Loucy (cell line): Measurements from ENCODE around the gene GPR156.
"Not testable (repeated sequence)": the region's sequence is repeated elsewhere in the genome, so short reads cannot be mapped to it uniquely, and the experiment has no call there.

Source experiments
- H2AFZ ChIP-seq: fragments of 200-600 bp; sonication (generic); 2 replicates; pipeline ENCODE4 v1.6.0; 2016; ENCODE audit warnings: antibody characterized with exemption, mild to moderate bottlenecking, low read length, moderate library complexity
- H3F3A ChIP-seq: fragments of 200-600 bp; 2 replicates; pipeline ENCODE4 v1.6.0; 2016; ENCODE audit warnings: antibody characterized with exemption, low read depth, mild to moderate bottlenecking
- H3K27me3 ChIP-seq: fragments of 200-600 bp; sonication (generic); 2 replicates; pipeline ENCODE4 v1.6.1; 2014; ENCODE audit warnings: low read length, mild to moderate bottlenecking; ENCODE audit not compliant: insufficient read depth, poor library complexity, severe bottlenecking
- H3K36me3 ChIP-seq: fragments of 200-600 bp; sonication (generic); 2 replicates; pipeline ENCODE4 v1.6.1; 2016; ENCODE audit warnings: low read length; ENCODE audit not compliant: insufficient read depth
- H3K4me1 ChIP-seq: fragments of 200-600 bp; sonication (generic); 2 replicates; pipeline ENCODE4 v1.5.1; 2014; ENCODE audit warnings: low read length, mild to moderate bottlenecking; ENCODE audit not compliant: insufficient read depth, poor library complexity, severe bottlenecking
- H3K4me2 ChIP-seq: fragments of 200-600 bp; sonication (generic); 2 replicates; pipeline ENCODE4 v1.6.0; 2014; ENCODE audit warnings: antibody characterized with exemption, low read length, low read depth, mild to moderate bottlenecking; ENCODE audit not compliant: poor library complexity, severe bottlenecking
- H3K4me3 ChIP-seq: fragments of 200-600 bp; sonication (generic); 2 replicates; pipeline ENCODE4 v1.5.1; 2014; ENCODE audit warnings: low read length, mild to moderate bottlenecking, mixed read lengths; ENCODE audit not compliant: poor library complexity, severe bottlenecking
- H3K79me2 ChIP-seq: fragments of 200-600 bp; sonication (generic); 2 replicates; pipeline ENCODE4 v1.6.1; 2014; ENCODE audit warnings: low read length; ENCODE audit not compliant: insufficient read depth
- H3K9ac ChIP-seq: fragments of 200-600 bp; sonication (generic); 2 replicates; pipeline ENCODE4 v1.6.0; 2014; ENCODE audit warnings: mild to moderate bottlenecking, low read depth, low read length, moderate library complexity; ENCODE audit not compliant: poor library complexity, severe bottlenecking
- H3K9me2 ChIP-seq: fragments of 200-600 bp; sonication (generic); replicated peaks from 2 replicates; pipeline ENCODE4 v1.6.1; 2016; ENCODE audit warnings: low read depth, low read length, mixed read lengths
- H3K9me3 ChIP-seq: fragments of 200-600 bp; sonication (generic); 2 replicates; pipeline ENCODE4 v1.6.1; 2014; ENCODE audit warnings: mild to moderate bottlenecking, antibody characterized with exemption, low read length, low read depth; ENCODE audit not compliant: insufficient read depth
- H4K20me1 ChIP-seq: fragments of 200-600 bp; sonication (generic); 2 replicates; pipeline ENCODE4 v1.6.0; 2014; ENCODE audit warnings: antibody characterized with exemption, low read length, mild to moderate bottlenecking; ENCODE audit not compliant: insufficient read depth, poor library complexity, severe bottlenecking
- CTCF ChIP-seq: fragments of 200-600 bp; sonication (generic); conservative IDR thresholded peaks from 2 replicates; pipeline ENCODE4 v1.5.1; 2014; ENCODE audit warnings: mild to moderate bottlenecking, antibody characterized with exemption, low read length
- EZH2phosphoT487 ChIP-seq: fragments of 200-600 bp; IDR thresholded peaks from 2 replicates; pipeline ENCODE4 v1.6.1; 2018; ENCODE audit warnings: antibody characterized with exemption, mild to moderate bottlenecking, moderate library complexity, borderline replicate concordance

Gene GPR156

GRCh38 chr3:120326784-120327183, 41.8 kb upstream of the GPR156 start:
- H3F3A ChIP-seq, result no peaks in the 10 kb centered on the region

GRCh38 chr3:120324190-120324589, 39.2 kb upstream of the GPR156 start:
- TF ChIP-seq CTCF (no peak), EZH2phosphoT487 (no peak)
- Histone ChIP-seq H3K36me3 (peaks cover 32% of the 10 kb centered on the region), H3K79me2 (no peaks in the 10 kb centered on the region), H3K9ac (no peak overlapping the region), H3K9me3 (no peaks in the 10 kb centered on the region), H3F3A (no peaks in the 10 kb centered on the region), H3K4me3 (no peak overlapping the region), H3K4me1 (no peaks in the 10 kb centered on the region), H3K4me2 (no peak overlapping the region), H3K27me3 (no peaks in the 10 kb centered on the region), H3K9me2 (no peaks in the 10 kb centered on the region), H2AFZ (no peak overlapping the region), H4K20me1 (no peaks in the 10 kb centered on the region)

More at GRCh38 chr3:120326784-120327183, 41.8 kb upstream of the GPR156 start:
- no peaks in the 10 kb centered on the region for H3K79me2 ChIP-seq
- H3K9me3 ChIP-seq, result no peaks in the 10 kb centered on the region
- no peak overlapping the region for H3K4me2 ChIP-seq
- H2AFZ ChIP-seq, result no peak overlapping the region
- H3K4me1 ChIP-seq, result no peaks in the 10 kb centered on the region
- H3K9me2 ChIP-seq, result no peaks in the 10 kb centered on the region
- no peak overlapping the region for H3K9ac ChIP-seq
- TF ChIP-seq CTCF (no peak), EZH2phosphoT487 (no peak)
- H3K27me3 ChIP-seq, result no peaks in the 10 kb centered on the region
- H3K4me3 ChIP-seq, result no peak overlapping the region
- H3K36me3 ChIP-seq, result peaks cover 56% of the 10 kb centered on the region
- H4K20me1 ChIP-seq, result no peaks in the 10 kb centered on the region

- H3K9me2 ChIP-seq, H3F3A ChIP-seq, H3K4me2 ChIP-seq, H3K4me3 ChIP-seq, H3K79me2 ChIP-seq, H3K4me1 ChIP-seq, H2AFZ ChIP-seq, H4K20me1 ChIP-seq, H3K9ac ChIP-seq, H3K9me3 ChIP-seq, H3K27me3 ChIP-seq: not testable (repeated sequence)
- peaks cover 29% of the 10 kb centered on the region for H3K36me3 ChIP-seq
These were observed 38.7 kb upstream of the GPR156 start for GRCh38 chr3:120323761-120324160.

GRCh38 chr3:120311863-120312794, 27.1 kb upstream of the GPR156 start:
- H2AFZ ChIP-seq, result no peak overlapping the region
- H3K4me3 ChIP-seq, result no peak overlapping the region
- H3K79me2 ChIP-seq, result no peaks in the 10 kb centered on the region
- H3K9me3 ChIP-seq, result 0 out of 2 replicates have a peak, but pooled peaks cover 8% of the 10 kb centered on the region
- no peaks in the 10 kb centered on the region for H3K27me3 ChIP-seq
- TF ChIP-seq CTCF (no peak), EZH2phosphoT487 (no peak)
- no peak overlapping the region for H3K4me2 ChIP-seq
- no peaks in the 10 kb centered on the region for H3F3A ChIP-seq
- no peaks in the 10 kb centered on the region for H3K9me2 ChIP-seq
- no peaks in the 10 kb centered on the region for H3K4me1 ChIP-seq
- H3K36me3 ChIP-seq, result no peaks in the 10 kb centered on the region
- H3K9ac ChIP-seq, result no peak overlapping the region
- H4K20me1 ChIP-seq, result no peaks in the 10 kb centered on the region
